NCI-H345 (cell line): ENCODE measurements around the gene CD180.

Source experiments
- DNase-seq: peaks from one replicate; lab custom pipeline; 2025; lab: John Stamatoyannopoulos, UW

CD180 gene

DNA sequence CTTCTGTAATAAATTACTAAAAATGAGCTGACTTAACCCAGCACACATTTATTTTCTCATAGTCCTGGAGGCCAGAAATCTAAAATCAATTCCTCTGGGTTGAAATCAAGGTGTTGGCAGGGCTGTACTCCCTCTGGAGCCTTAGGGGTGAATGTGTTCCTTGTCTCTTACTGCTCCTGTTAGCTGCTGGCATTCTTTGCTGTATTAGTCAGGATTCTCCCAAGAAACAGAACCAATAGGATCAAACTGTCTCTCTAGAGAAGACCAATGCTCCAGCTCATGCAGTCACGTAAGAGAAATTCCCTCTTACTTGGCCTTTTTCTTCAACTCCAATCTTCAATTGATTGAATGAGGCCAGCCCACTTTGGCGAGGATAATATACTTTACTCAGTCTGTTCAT is 15.3 kb upstream of the CD180 start:
- no peak for DNase-seq

DNA sequence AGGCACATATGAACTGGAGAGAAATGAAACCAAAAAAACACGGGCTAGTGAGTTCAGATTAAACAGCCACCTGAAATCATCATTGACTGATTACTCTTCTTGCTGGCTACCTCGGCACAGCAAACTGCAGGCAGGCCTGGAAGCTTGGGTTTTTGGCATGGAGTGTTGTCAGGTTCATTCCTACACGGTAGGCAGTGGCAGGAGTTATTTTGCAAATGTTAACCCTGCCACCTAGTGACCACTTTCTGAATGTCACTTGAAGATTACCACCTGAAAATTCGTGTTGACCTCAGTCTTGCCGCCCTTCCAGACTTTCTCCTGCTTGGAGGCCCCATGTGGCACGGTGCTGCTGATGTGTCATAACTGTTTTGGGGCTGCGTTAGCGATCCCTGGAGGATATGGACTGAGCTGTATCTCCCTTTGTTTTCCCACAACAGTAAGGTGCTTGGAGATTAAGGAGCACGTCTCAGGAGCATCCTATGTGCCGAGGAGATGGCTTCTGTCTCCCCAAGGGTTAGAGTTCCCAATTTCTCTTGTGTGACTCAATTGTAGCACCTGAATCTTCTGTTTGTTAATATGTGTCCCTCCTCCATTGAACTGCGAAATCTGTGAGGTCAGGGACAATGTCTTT is 12.7 kb upstream of the CD180 start:
- peak; percentile 65 for DNase-seq

DNA sequence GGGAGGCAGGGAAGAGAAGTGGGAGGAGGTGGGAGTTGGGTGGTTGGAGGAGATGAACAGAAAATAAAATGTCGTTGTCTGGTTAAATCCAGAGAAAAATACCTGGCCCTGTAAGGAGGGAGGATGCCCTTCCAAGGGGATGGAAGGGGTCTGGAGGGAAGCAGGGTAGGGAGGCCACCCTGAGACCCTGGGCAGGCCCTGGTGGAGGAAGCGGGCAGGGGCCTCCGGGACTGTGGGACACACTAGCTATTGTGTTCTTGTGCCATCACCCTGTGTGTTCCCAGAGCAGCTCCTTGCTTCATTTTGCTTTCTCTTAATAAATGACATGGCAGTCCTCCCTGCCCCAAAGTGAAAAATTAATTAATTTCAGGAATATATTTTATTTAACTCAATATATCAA is 11.8 kb upstream of the CD180 start:
- no peak for DNase-seq

DNA sequence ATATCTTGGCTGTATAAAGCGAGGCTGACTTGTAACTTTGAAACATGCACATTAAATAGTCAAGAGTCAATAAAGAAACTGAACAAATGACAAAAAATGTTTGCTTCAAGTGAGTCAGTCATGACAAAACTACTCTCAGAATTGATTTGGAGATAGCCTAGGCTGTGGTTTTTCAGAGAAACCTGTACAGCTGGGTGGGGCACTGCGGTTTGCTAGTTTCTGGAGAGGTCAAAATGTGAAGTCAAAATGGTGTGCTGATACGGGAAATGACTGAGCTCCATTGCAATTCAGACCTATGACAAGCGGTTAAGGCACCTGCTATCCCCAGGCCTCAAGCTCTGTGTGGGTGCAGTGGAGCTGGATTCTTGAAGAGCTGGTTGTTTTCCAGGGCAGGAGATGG is 10.3 kb upstream of the CD180 start:
- no peak for DNase-seq

DNA sequence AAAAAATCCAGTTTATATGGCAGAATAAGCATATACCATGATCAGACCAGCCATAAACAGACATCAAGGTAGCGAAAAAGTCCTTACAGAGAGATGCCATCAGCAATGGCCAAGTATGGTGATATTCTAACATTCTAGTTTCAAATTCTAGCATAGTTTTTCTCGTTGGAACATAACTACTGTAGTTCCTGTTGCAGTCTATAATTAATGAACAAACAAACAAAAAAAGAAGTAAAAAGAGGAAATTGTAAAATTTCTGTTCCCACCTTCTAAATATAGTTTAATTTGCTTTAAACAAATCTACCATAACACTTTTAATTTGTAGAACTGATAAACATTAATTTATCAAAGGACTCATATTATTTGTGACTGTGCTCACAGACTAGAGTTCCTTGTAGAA is 9.9 kb upstream of the CD180 start:
- no peak for DNase-seq

DNA sequence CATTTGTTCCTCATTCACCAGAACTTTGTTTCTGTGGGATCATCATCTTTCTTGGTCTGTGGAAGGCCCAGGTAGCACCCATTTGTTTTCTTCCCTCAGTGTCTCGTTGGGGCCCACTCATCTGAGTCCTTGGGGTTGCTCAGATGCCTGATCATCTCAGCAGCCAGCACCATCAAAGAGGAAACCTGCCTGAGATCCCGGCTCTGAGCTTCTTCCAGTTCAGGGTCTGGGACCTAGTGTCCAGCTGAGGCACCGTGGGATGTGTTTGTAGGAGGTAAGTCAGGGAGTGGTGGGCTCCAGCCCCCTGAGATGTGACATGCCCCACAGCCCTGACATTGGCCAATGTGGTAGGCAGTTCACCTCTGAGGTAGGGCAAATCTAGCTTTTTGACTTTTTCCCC is 9.4 kb upstream of the CD180 start:
- no peak for DNase-seq

DNA sequence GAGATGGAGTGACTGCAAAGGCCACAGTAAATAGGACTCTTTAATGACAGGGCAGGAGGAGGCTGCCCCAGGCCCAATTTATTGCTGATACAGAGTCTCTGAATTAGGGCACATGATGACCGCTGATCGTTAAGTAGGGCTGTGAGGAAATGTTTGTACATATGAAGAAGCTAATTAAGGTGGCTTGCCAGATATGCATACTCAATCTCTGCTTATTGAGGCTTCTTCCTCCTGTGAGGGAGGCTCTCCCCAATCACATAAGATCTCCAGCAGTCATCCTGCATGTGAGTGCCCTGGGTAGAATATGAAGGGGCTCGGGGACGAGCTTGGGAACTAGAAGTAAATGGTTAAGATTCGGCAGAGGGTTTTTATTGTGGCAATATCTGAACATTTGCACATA is 8.2 kb upstream of the CD180 start:
- no peak for DNase-seq

DNA sequence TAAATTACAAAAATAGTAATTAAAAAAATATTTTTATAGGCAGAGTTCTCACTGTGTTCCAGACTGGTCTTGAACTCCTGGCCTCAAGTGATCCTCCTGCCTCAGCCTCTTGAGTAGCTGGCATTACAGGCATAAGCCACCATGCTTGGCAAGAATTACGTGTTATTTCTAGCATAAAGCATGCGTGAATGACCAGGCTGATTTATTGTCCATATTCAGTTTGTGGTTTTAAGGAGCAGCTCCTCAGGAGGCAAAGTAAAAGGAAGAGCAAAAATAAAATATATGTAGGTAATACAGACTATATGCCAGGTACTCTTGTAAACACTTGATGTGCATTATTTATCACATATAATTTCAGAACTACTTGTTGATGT is 7.1 kb upstream of the CD180 start:
- DNase-seq, result no peak

DNA sequence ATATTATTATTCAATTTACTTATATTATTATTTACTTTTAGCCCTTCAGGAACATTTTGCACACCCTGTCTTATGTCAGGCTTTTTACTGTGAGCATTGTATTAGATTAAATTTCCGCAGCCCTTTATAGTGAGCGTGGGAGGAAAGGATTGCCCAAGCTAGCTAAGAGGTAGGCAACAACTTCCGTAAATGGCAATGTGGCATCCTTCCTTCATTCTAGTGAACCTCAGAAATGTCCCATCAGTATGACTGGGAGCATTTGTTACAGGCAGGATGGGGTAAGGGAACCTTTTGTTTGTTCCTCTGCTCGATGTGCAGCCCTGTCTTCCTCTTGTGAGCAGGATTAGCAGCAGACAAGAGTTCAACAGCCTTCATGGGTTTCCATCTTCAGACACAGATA is 6.2 kb upstream of the CD180 start:
- DNase-seq, result no peak

DNA sequence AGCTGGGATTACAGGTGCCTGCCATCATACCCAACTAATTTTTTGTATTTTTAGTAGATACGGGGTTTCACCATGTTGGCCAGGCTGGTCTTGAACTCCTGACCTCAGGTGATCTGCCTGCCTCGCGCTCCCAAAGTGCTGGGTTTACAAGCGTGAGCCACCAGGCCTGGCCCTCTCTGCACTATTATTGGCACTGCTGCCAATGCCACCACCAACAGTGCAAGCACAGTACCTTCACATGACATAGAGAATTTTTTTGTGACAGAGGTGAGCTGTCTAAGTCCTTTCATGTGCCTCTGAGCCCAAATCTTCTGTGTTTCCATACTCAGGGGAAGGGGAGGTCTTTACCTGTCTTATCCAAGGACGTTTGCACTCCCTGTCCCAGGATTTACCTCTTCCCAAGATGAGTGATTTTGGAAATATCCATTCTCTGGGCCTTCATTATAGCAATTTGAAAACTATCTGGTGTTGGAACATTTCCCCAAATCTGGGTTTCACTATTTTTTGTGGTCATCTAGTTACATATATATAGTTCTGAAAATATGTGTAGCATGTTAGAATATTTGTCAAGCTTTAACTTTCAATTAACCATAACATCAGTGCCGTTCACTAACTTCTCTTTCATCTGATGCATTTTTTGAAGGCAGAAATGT is 5.4 kb upstream of the CD180 start:
- no peak for DNase-seq

DNA sequence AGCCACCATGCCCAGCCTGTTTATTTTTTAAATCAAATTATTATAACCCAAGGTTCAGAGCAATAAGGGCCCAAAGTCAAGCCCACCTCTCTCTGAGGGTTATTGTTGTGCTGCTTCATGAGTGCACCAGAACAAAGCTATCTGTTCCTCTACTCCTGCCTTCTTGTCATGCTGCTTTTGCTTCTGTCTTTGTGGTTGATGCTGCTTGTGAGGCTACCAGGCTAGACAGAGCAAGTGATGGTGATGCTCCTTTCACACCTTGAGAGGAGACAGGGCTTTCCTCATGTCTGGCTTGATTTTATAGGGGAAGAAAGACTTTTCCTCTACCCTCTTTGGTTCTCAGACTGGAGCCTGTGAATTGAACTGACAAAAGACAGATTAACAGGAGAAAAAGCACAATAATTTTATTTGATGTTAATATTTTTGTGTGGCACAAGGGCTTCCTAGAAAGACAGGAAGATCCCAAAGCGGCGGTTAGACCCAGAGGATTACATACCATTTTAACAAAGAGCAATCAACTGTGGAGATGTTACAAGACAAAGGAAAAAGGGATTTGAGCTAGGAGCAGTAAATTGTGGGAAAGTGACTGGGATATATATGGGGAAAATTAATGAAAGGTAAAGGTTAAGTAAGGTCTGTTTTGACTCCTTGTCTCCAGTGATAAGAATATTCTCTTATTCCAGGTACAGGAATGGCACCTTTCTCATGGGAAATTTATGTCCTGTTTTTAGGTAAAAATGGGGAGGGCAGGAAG is 4.4 kb upstream of the CD180 start:
- DNase-seq, result no peak

DNA sequence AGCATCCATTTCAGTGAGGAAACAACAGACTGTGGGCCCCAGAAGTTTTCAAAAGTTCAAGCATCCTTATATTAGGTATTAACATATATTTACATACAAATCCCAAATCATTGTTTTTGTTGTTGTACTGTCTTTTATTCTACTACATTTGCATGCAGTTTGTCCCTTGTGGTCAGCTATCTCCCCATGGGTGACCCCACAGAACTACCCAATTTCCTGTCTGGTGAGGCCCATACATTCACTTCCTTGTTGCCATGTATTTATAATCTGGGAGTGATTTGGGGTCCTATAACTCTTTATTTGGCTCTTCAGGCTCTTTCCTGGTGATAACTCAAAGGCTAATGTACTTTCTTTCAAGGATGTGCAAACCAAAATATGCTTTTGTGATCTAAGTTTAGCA is 3.3 kb upstream of the CD180 start:
- no peak for DNase-seq

DNA sequence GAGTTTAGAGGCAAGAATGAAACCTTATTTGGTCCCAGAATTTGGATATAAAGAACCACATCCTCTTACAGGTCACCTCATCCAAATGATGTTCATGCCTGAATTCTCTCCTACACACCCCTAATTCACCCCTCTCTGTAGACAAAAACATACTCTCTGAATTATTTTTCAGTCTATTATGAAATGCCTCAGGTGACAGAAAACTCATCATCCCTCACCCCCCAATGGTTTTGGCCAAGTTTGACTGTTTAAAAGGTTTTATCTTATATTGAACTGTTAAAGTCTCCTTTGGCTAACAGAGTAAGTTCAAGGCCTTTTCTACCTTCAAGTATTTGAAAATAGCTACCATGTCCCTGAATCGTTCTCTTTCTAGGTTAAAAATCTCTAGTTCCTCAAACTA is 2.3 kb upstream of the CD180 start:
- DNase-seq, result no peak

DNA sequence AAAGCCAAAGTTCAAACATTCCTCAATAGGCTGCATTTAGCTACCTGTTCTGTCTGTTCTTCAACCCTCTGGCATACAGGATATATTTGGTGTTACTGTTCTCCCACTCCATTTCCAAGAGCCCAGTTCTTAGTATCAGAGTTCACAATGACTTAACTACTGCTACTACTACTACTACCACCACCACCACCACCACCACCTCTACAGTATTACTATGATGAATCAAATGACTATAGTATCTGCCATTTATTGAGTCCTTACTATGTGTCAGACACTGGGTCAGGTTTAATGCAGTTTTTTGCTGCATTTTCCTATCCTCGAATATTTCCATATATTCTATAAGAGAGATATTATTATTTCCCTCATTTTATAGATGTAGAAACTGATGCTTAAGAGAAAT is 937 bp upstream of the CD180 start:
- DNase-seq, result no peak

DNA sequence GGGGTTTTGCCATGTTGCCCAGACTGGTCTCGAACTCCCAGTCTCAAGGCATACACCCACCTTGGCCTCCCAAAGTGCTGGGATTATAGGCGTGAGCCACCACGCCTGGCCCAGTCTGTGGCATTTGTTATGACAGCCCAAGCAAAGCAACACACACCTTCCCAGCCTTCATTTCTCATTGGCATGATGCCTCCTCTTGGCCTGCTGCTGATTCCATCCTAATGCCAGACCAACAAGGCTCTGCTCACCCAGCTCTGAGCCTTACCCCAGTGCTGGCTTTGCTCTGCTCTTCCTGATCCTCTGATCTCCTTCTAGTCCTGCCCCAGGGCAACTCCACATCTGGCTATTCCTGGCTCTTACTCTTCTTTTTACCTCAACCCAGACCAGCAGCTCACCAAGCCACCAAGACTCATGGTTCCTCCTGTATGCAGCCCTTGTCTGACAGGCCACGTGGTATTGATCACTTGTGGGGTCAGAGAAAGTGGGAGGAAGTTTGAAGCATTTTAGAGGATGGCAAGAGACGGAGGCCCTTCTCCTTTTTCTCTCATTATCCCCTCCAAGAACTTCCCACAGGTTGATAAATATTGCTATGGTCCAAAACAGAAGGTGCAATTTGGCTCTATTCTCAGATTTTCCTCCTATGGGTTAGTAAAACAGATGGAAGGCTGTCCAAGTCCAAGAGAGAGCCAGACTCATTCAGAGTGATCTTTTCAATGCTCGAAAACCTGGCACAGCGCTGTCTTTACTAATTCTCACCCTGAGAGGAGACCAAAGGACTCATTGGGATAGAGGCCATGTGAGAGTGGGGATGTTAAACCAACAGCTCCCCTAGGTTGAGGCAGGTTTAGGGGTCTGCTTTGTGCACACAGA is 958 bp downstream of the CD180 start:
- no peak for DNase-seq

DNA sequence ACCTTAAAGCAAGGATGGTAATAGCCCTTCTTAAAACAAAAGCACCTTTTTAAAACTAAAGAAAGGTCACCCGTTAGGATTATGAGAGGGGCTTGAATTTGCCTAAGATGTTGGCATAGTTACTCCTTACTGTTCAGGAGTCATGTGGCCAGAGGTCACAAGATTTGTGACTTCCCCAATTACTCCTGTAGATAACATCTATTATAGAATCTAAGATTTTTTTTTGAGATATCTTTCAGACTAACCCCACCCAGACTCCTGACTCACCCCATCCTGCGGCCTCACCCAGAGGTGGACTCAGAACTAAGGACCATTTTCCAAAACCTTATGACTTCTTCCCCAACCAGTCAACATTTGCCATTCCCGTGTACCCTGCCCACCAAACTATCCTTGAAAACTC is 2.4 kb downstream of the CD180 start:
- no peak for DNase-seq

DNA sequence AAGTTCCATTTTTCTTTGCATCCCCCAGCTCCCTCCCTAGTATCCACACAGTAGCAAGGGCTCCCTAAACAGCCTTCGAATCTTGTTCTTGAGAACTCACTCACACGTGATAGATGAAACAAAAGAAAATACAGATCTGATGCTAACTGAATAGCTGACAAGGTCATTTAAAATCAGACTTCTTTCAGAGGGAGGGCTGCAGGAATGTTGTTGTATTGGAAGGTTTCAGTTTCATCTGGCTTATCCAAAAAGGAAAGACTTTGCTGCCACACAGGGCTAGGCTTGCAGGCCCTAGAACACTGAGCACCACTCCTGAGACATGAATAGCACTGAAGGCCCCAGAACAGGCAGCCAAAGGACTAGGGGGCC is 3.2 kb downstream of the CD180 start:
- no peak for DNase-seq

DNA sequence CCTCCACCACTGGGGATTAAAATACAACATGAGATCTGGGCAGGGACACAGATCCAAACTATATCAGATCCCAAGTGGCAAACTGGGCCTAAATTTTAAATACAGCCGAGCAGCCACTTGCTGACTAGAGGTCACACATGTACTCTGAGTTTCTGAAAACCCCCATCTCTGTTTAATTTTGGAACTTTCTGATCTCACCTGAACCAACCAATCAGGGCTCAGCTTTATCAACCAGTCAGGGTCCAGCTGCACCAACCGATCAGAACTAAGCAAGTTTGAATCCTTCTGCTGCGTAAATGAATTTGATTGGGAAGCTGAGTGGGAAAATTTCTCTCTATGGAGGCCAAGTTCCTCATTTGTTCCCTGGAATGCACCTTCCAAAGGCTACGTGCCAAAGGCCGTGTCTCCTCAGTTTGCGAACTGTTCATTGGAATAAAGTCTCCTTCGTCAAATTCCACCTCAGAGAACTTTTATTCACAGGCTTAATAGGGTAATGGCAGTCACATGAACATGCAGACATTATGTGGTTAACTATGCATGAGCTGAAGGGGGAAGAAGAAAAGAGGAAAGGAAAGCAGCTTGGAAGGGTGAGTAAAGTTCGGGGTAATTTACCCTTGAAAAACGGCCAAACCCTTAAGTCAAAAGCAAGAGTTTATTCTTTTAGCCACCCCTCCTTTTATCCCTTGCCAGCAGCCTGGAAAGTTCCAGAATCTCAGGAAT is 3.7 kb downstream of the CD180 start:
- DNase-seq, result no peak

DNA sequence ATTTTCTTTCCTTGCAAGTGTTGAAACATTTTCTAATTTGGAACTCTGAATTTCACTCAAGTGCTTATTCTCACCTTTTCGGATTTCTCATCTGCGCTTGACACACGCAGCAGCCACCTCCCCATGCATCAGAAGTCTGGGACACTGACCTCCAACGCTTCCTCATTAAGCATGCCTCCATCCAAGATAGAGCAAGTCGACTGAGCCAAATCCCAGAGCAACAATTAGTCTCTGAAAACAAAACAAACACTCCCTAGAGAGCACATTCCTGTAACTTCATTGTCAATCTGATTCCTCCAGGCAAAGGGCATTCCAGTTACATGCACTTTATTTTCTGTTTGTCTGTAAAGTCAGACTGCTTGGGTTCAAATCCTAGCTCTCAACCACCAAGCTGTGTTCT is 5.7 kb downstream of the CD180 start:
- DNase-seq, result no peak

DNA sequence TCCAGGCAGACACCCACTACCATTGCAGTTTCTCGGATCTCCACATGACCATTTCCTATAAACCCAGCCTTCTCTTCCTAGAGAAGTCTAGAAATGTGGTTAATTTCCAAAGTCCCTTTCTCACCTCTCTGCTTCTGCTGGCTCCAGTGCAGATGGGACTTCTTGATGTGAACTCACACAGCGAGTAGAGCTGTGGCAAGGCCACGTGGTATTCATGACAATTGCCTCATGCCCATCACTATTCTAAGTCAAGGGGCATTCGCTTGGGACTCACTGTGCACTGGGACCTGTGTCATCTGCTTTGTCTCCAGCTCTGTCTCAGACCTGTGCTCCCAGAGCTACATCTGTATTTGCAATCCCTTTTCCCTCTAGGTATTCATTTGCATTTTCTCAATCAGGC is 6.2 kb downstream of the CD180 start:
- no peak for DNase-seq

DNA sequence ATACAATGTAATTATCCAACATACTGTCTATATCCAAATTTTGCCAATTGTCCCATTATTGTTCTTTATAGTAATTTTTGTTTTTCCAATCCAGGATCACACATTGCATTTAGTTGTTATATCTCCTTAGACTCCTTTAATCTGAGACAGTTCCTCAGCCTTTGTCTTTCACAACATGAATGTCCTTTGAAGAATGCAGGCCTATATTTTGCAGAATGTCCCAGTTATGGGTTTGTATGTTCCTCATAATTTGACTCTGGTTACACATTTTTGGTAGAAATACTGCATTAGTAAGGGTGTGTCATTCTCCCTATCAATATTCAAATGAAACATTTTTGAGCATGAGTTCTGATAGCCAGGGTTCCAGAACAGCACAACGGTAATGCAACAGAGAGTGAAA is 6.7 kb downstream of the CD180 start:
- no peak for DNase-seq

DNA sequence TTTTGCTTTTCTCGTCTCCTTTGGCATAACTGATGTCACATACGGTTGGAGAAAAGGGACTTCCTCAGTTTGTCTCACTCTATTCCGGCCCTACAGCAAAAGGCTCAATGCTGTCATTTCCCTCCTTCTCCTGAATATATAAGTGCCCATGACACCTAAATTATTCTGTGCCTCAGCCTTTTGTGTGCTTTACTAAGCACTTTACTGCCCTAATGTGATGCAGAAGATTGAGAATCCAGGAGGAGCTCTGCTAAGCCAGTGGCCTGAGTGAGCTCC is 7.6 kb downstream of the CD180 start:
- DNase-seq, result no peak
